ENCODE data around the gene PTH1R. TPM values are rescaled to one million over a fixed set of nuclear protein-coding genes. Genes with fewer than 3 reads are reported as not detected.

PTH1R gene
- total RNA-seq, 4 donors from 2014 or later = 2.1 to 26.8 (median 14.5) TPM

GRCh38 chr3:46862369-46863025 lies 15.0 kb upstream of the PTH1R start:
- H3K36me3 ChIP-seq = peaks cover 0 to 41% (median 0%) of the 10 kb centered on the region in 4 donors
- no peak for TF ChIP-seq EP300 (IDR thresholded peaks at IDR 0.05)
- TF ChIP-seq CTCF (IDR thresholded peaks at IDR 0.05) = no peak
- no peak for TF ChIP-seq POLR2A (IDR thresholded peaks at IDR 0.05; ENCODE audit: low read depth)
- TF ChIP-seq POLR2AphosphoS5 (IDR thresholded peaks at IDR 0.05) = no peak
- no peaks in the 10 kb centered on the region for H3K9me3 ChIP-seq
- H3K27ac ChIP-seq (replicated peaks in 1 of 4) = no peak overlapping the region
- no peak for DNase-seq (ENCODE audit: extremely low spot score)
- H3K27me3 ChIP-seq = peaks cover 0 to 6% (median 0%) of the 10 kb centered on the region in 4 donors
- peaks cover 8 to 21% (median 13%) of the 10 kb centered on the region in 4 donors for H3K4me1 ChIP-seq
- WGBS = 78% methylated on average over 5 of the region's 7 CpGs
- intact Hi-C loops (cut with DNase I) = loop anchor here (5.0 kb wide), 1 partner anchor 155 kb away; no protein-coding TSS in a partner anchor
- H3K4me3 ChIP-seq = no peak overlapping the region

GRCh38 chr3:46863261-46863782 lies 14.2 kb upstream of the PTH1R start, which contains the start of gene MYL3:
TSS of gene MYL3 (minus strand) at chr3:46863444. CDS start at chr3:46863390, 54 bp downstream.
- WGBS = 79% methylated on average over 7 of the region's 7 CpGs
- H3K9me3 ChIP-seq = no peaks in the 10 kb centered on the region
- no peak for DNase-seq (ENCODE audit: extremely low spot score)
- intact Hi-C loops (cut with DNase I) = loop anchor here (5.0 kb wide), 1 partner anchor 156 kb away; no protein-coding TSS in a partner anchor
- H3K27me3 ChIP-seq = peaks cover 0 to under 1% (median 0%) of the 10 kb centered on the region in 4 donors
- H3K4me3 ChIP-seq = no peak within 1 kb of the TSS
- peaks cover 17 to 29% (median 22%) of the 10 kb centered on the region in 4 donors for H3K4me1 ChIP-seq
- no peak within 1 kb of the TSS for H3K27ac ChIP-seq (replicated peaks in 1 of 4)
- TF ChIP-seq POLR2AphosphoS5 (IDR thresholded peaks at IDR 0.05) (no peak), EP300 (IDR thresholded peaks at IDR 0.05) (no peak), POLR2A (IDR thresholded peaks at IDR 0.05; ENCODE audit: low read depth) (peak; percentile 24)
- peaks cover 0 to 33% (median 0%) of the 10 kb centered on the region in 4 donors for H3K36me3 ChIP-seq

GRCh38 chr3:46864061-46864881 lies 13.2 kb upstream of the PTH1R start:
- Histone ChIP-seq H3K27ac (replicated peaks in 1 of 4) (no peak overlapping the region), H3K36me3 (peaks cover 0 to 23% (median 0%) of the 10 kb centered on the region in 4 donors), H3K9me3 (no peaks in the 10 kb centered on the region), H3K4me3 (no peak overlapping the region), H3K27me3 (no peaks in the 10 kb centered on the region), H3K4me1 (peaks cover 19 to 37% (median 30%) of the 10 kb centered on the region in 4 donors)
- TF ChIP-seq POLR2A (IDR thresholded peaks at IDR 0.05; ENCODE audit: low read depth) = no peak
- TF ChIP-seq EP300 (IDR thresholded peaks at IDR 0.05) = no peak
- no peak for TF ChIP-seq CTCF (IDR thresholded peaks at IDR 0.05)
- no peak for TF ChIP-seq POLR2AphosphoS5 (IDR thresholded peaks at IDR 0.05)
- WGBS = 87% methylated on average over 9 of the region's 10 CpGs
- no peak for DNase-seq (ENCODE audit: extremely low spot score)
- intact Hi-C loops (cut with DNase I) = loop anchor here (5.0 kb wide), 1 partner anchor 157 kb away; no protein-coding TSS in a partner anchor

- 55% methylated on average over 4 of the region's 12 CpGs for WGBS
- TF ChIP-seq POLR2AphosphoS5 (IDR thresholded peaks at IDR 0.05) (no peak), EP300 (IDR thresholded peaks at IDR 0.05) (no peak), CTCF (IDR thresholded peaks at IDR 0.05) (no peak), POLR2A (IDR thresholded peaks at IDR 0.05; ENCODE audit: low read depth) (no peak)
- intact Hi-C loops (cut with DNase I) = loop anchor here (5.0 kb wide), 1 partner anchor 42 kb away; no protein-coding TSS in a partner anchor
- no peaks in the 10 kb centered on the region for H3K9me3 ChIP-seq
- peaks cover 0 to 15% (median 0%) of the 10 kb centered on the region in 4 donors for H3K36me3 ChIP-seq
- no peaks in the 10 kb centered on the region for H3K27me3 ChIP-seq
- H3K27ac ChIP-seq (replicated peaks in 1 of 4) = no peak overlapping the region
- no peak for DNase-seq (ENCODE audit: extremely low spot score)
- H3K4me3 ChIP-seq = no peak overlapping the region
- H3K4me1 ChIP-seq = peaks cover 19 to 37% (median 31%) of the 10 kb centered on the region in 4 donors
Measured at GRCh38 chr3:46865031-46865507, 12.5 kb upstream of the PTH1R start.

Measured in esophagus muscularis mucosa (tissue), 4 donors.